ENCODE data around the gene NACC2. TPM values are rescaled to one million over a fixed set of nuclear protein-coding genes. Genes with fewer than 3 reads are reported as not detected.

The NACC2 gene
- total and polyA plus RNA-seq, 2 experiments from 2014 or later = 3.8 to 20.8 TPM

GRCh38 chr9:136055715-136056545 lies 39.2 kb downstream of the NACC2 start:
- Mint-ChIP-seq H3K27ac (no peak overlapping the region), H3K27me3 (ENCODE audit: insufficient read depth, low read depth, poor library complexity) (peaks cover 8% of the 10 kb centered on the region), H3K36me3 (ENCODE audit: low read depth) (no peaks in the 10 kb centered on the region), H3K4me3 (no peak overlapping the region), H3K4me1 (peaks cover 38% of the 10 kb centered on the region), H3K9me3 (no peaks in the 10 kb centered on the region)
- Histone ChIP-seq H2AFZ (no peak overlapping the region), H3F3A (replicated peaks; ENCODE audit: low read depth) (peaks cover 15% of the 10 kb centered on the region; the same call in 1 of the 2 replicates), H3K9me2 (ENCODE audit: insufficient read depth) (no peaks in the 10 kb centered on the region), H3K27me3 (ENCODE audit: insufficient read depth) (no peaks in the 10 kb centered on the region), H4K20me1 (replicated peaks; ENCODE audit: insufficient read depth) (no peaks in the 10 kb centered on the region), H3K4me3 (no peak overlapping the region), H3K27ac (ENCODE audit: low read depth) (no peak overlapping the region), H3K79me2 (replicated peaks; ENCODE audit: insufficient read depth) (no peaks in the 10 kb centered on the region), H3K36me3 (ENCODE audit: insufficient read depth) (no peaks in the 10 kb centered on the region), H3K4me1 (ENCODE audit: insufficient read depth) (peaks cover 39% of the 10 kb centered on the region), H3K4me2 (peak overlapping the region; percentile 16; the same call in 1 of the 2 replicates)
- ATAC-seq (no peak), DNase-seq (ENCODE audit: low spot score) (peak; percentile 51)
- no peak for TF ChIP-seq REST (IDR thresholded peaks at IDR 0.05; ENCODE audit: unreplicated experiment)
- no peak for TF ChIP-seq ZNF331 (CRISPR knock-in tag; IDR thresholded peaks at IDR 0.05; ENCODE audit: low read depth)
- TF ChIP-seq CREB1 (CRISPR knock-in tag; IDR thresholded peaks at IDR 0.05; ENCODE audit: low read depth) = no peak
- no peak for TF ChIP-seq CTCF (conservative IDR thresholded peaks at IDR 0.05; ENCODE audit: low read depth in 2 of 2)
- TF ChIP-seq JUNB (IDR thresholded peaks at IDR 0.05; ENCODE audit: unreplicated experiment) = no peak
- TF ChIP-seq POLR2AphosphoS5 (IDR thresholded peaks at IDR 0.05; ENCODE audit: low read depth) = no peak
- TF ChIP-seq NANOG (IDR thresholded peaks at IDR 0.05; ENCODE audit: borderline replicate concordance) = no peak
- no peak for TF ChIP-seq ETS1 (IDR thresholded peaks at IDR 0.05)
- TF ChIP-seq ZNF462 (CRISPR knock-in tag; IDR thresholded peaks at IDR 0.05) = no peak
- TF ChIP-seq ZNF114 (CRISPR knock-in tag; IDR thresholded peaks at IDR 0.05) = no peak
- TF ChIP-seq EZH2 (IDR thresholded peaks at IDR 0.05; ENCODE audit: low read depth, unreplicated experiment) = no peak
- no peak for TF ChIP-seq EZH2phosphoT487 (IDR thresholded peaks at IDR 0.05; ENCODE audit: unreplicated experiment)
- TF ChIP-seq STAT1 (IDR thresholded peaks at IDR 0.05; ENCODE audit: unreplicated experiment) = no peak
